Sigmoid colon (tissue), 4 donors: ENCODE results near the gene GRIK1.

Experiments
- CTCF ChIP-seq, 4 experiments: fragments of 450-650 bp in 3 of 4; fragments of 200-600 bp in 1 of 4; IDR thresholded peaks; one replicate each; pipeline ENCODE4 v1.5.1; 2016 to 2019; ENCODE audit warnings: antibody characterized with exemption in 4 of 4, mild to moderate bottlenecking in 3 of 4, moderate library complexity in 2 of 4
- EP300 ChIP-seq, 4 donors: sonication (generic); formaldehyde crosslinking; IDR thresholded peaks; one replicate each; pipeline ENCODE4 v1.6.1; 2017; ENCODE audit warnings: antibody characterized with exemption in 4 of 4
- POLR2AphosphoS5 ChIP-seq, 4 donors: sonication (generic); formaldehyde crosslinking; IDR thresholded peaks; one replicate each; pipeline ENCODE4 v1.6.1; 2017; ENCODE audit warnings: antibody characterized with exemption in 4 of 4

- TF ChIP-seq CTCF (IDR thresholded peaks at IDR 0.05) (no peak), POLR2AphosphoS5 (IDR thresholded peaks at IDR 0.05) (no peak), EP300 (IDR thresholded peaks at IDR 0.05) (no peak)
These were observed 46.1 kb downstream of the GRIK1 start for GRCh38 chr21:29893687-29894086.
